OCI-LY7 (cell line): ENCODE results near the gene PBX1. TPM values are rescaled to one million over a fixed set of nuclear protein-coding genes. Genes with fewer than 3 reads are reported as not detected.

ENCODE experiments used
- BruUV-seq: library from RNA; stranded (reverse); fragments of 400-500 nt; replicated peaks from 2 replicates; lab custom pipeline; 2021; lab: Mats Ljungman, UMichigan
- CTCF ChIA-PET: fragments of 300-600 bp; sonication (Branson Sonifier 250); formaldehyde crosslinking; loops from one replicate; lab custom pipeline; 2022; ENCODE audit warnings: antibody characterized with exemption; ENCODE audit not compliant: unreplicated experiment; lab: Charles Lee
- POLR2A ChIA-PET: fragments of 300-600 bp; sonication (Branson Sonifier 250); formaldehyde crosslinking; loops from one replicate; lab custom pipeline; 2022; ENCODE audit warnings: antibody characterized with exemption; lab: Charles Lee
- DNase-seq: peaks from one replicate; pipeline ENCODE4 v3.0.0-alpha.2; 2015; ENCODE audit warnings: low spot score
- H2AFZ ChIP-seq: fragments of 200-600 bp; sonication (generic), shearing (Covaris generic); 2 replicates; pipeline ENCODE4 v1.6.1; 2014; ENCODE audit warnings: mild to moderate bottlenecking, antibody characterized with exemption, low read length, moderate library complexity
- H3K27ac ChIP-seq: fragments of 200-600 bp; sonication (generic); 2 replicates; pipeline ENCODE4 v1.5.1; 2014; ENCODE audit warnings: mixed run types, low read depth, mild to moderate bottlenecking, moderate library complexity, low read length, inconsistent platforms; ENCODE audit not compliant: poor library complexity, severe bottlenecking
- H3K36me3 ChIP-seq: fragments of 200-600 bp; sonication (generic); 2 replicates; pipeline ENCODE4 v1.6.1; 2014; ENCODE audit warnings: mild to moderate bottlenecking, antibody characterized with exemption, low read length, moderate library complexity, mixed read lengths; ENCODE audit not compliant: insufficient read depth
- H3K4me1 ChIP-seq: fragments of 200-600 bp; sonication (generic); 2 replicates; pipeline ENCODE4 v1.5.1; 2014; ENCODE audit warnings: mild to moderate bottlenecking, low read length; ENCODE audit not compliant: insufficient read depth, poor library complexity, severe bottlenecking
- H3K4me2 ChIP-seq: fragments of 200-600 bp; sonication (generic); 2 replicates; pipeline ENCODE4 v1.6.1; 2014; ENCODE audit warnings: mild to moderate bottlenecking, low read length
- H3K4me3 ChIP-seq: fragments of 200-600 bp; sonication (generic); 2 replicates; pipeline ENCODE4 v1.5.1; 2014; ENCODE audit warnings: mild to moderate bottlenecking, low read depth, low read length; ENCODE audit not compliant: poor library complexity, severe bottlenecking
- H3K79me2 ChIP-seq: fragments of 200-600 bp; sonication (generic); 2 replicates; pipeline ENCODE4 v1.6.1; 2016; ENCODE audit warnings: low read depth, mild to moderate bottlenecking, low read length, moderate library complexity, mixed read lengths; ENCODE audit not compliant: insufficient read depth
- H3K9me2 ChIP-seq: fragments of 200-600 bp; sonication (generic); 2 replicates; pipeline ENCODE4 v1.6.1; 2016; ENCODE audit warnings: mild to moderate bottlenecking, low read length, mixed read lengths; ENCODE audit not compliant: insufficient read depth
- H3K9me3 ChIP-seq: fragments of 200-600 bp; sonication (generic); 2 replicates; pipeline ENCODE4 v1.6.1; 2014; ENCODE audit warnings: mild to moderate bottlenecking, mixed run types, low read length, mixed read lengths
- H4K20me1 ChIP-seq: fragments of 200-600 bp; sonication (generic); 2 replicates; pipeline ENCODE4 v1.6.1; 2014; ENCODE audit warnings: mild to moderate bottlenecking, antibody characterized with exemption, low read length, moderate library complexity, mixed read lengths; ENCODE audit not compliant: insufficient read depth
- EZH2phosphoT487 ChIP-seq: fragments of 200-600 bp; sonication (generic); IDR thresholded peaks from 2 replicates; pipeline ENCODE4 v1.6.1; 2018; ENCODE audit warnings: low read depth, borderline replicate concordance, mild to moderate bottlenecking, mixed run types, antibody characterized with exemption, low read length, moderate library complexity, mixed read lengths
- intact Hi-C: fragments of 100-400 bp; cut with micrococcal nuclease; formaldehyde crosslinking; loops from one replicate; pipeline ENCODE4 v1.10.0; 2022; ENCODE audit not compliant: unreplicated experiment
- total RNA-seq, 2 experiments: library from RNA; depleted of rRNA in 1 of 2; stranded (reverse); fragments of >200 nt in 1 of 2; shearing (Covaris generic) in 1 of 2; gene quantifications; 2 replicates each; pipeline ENCODE4 v1.2.3, GENCODE V29; 2014 to 2022
- TF ChIP-seq, protein P1 (sequence below): fragments of 200-600 bp; sonication (generic); conservative IDR thresholded peaks from 2 replicates; pipeline ENCODE4 v1.5.1; 2014; ENCODE audit warnings: mild to moderate bottlenecking, antibody characterized with exemption, low read length, moderate library complexity, mixed read lengths

Gene PBX1
- total RNA-seq, 2 experiments from 2014 or later: not detected

DNA sequence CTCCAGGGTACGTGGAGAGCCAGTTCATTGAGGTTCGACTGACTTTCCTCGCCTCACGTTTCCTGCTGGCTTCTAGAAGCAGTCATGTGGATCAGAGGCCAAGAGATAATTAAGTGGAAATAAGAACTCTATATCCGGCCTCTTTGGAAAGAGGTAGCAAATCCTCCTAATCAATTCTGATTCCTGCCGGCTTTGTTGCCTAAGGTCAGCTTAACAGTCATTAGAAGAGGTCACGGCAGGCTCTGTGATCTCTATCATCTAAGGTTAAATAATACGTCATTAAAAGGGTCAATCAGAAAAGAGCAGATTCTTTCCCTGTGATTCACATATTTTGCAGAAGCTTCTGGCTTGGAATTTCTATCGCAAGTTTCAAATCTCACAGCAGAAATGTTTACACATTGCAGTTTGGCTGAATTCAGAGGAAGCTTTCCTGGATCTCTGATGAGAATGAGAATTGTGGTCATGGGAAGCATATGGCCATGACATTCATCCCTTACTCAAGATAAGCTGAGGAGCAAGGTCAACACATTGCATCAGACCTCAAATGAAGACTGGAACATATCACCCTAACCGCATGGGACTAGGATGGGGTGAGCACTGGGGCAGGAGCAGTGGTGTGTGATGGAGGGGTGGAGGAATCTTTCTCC, 189.4 kb downstream of the PBX1 start:
- no peak overlapping the region for H2AFZ ChIP-seq
- H4K20me1 ChIP-seq: no peaks in the 10 kb centered on the region
- CTCF ChIA-PET: no interaction called here
- H3K4me2 ChIP-seq: no peak overlapping the region
- no peaks in the 10 kb centered on the region for H3K36me3 ChIP-seq
- TF ChIP-seq, protein P1, sequence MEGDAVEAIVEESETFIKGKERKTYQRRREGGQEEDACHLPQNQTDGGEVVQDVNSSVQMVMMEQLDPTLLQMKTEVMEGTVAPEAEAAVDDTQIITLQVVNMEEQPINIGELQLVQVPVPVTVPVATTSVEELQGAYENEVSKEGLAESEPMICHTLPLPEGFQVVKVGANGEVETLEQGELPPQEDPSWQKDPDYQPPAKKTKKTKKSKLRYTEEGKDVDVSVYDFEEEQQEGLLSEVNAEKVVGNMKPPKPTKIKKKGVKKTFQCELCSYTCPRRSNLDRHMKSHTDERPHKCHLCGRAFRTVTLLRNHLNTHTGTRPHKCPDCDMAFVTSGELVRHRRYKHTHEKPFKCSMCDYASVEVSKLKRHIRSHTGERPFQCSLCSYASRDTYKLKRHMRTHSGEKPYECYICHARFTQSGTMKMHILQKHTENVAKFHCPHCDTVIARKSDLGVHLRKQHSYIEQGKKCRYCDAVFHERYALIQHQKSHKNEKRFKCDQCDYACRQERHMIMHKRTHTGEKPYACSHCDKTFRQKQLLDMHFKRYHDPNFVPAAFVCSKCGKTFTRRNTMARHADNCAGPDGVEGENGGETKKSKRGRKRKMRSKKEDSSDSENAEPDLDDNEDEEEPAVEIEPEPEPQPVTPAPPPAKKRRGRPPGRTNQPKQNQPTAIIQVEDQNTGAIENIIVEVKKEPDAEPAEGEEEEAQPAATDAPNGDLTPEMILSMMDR: no peak
- TF ChIP-seq EZH2phosphoT487: no peak
- no peak for DNase-seq
- no peaks in the 10 kb centered on the region for H3K79me2 ChIP-seq
- H3K27ac ChIP-seq: no peak overlapping the region
- no peaks in the 10 kb centered on the region for H3K9me3 ChIP-seq
- no peaks in the 10 kb centered on the region for H3K4me1 ChIP-seq
- no TSS peak for BruUV-seq
- POLR2A ChIA-PET: interaction anchor here (0.6 to 1.2 kb wide), 2 partner anchors 8 to 298 kb away, joined by 4 to 5 read pairs; no protein-coding TSS in a partner anchor
- no peaks in the 10 kb centered on the region for H3K9me2 ChIP-seq
- H3K4me3 ChIP-seq: no peak overlapping the region
- intact Hi-C loops: no loop called here

DNA sequence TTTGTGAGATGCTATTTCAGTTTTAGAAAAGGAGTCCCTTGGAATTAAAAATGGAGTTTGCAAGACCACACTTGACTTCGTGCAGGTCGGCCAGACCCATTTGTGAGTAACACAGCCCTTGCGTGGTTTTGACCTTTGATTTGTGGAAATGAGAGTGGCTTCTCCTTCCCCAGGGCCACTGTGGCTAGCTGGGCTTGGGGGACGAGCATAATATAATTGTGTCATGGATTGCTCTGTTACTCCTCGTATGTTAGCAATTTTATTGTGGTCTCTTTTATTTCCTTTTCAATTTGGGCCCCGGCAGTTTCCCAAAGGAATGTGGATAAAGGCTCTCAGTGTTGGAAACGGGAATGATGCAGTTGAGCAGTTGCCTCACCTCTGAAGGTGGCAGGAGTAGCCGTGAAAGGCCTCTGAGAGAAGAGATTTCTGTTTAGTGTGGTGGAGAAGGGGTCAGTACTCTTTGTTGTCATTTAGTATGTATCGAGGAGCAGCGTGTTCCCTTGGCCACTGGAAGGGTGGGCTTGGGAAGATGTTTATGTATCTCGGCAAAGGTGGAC, 194.6 kb downstream of the PBX1 start:
- H3K27ac ChIP-seq: no peak overlapping the region
- intact Hi-C loops: no loop called here
- H3K36me3 ChIP-seq: no peaks in the 10 kb centered on the region
- H4K20me1 ChIP-seq: no peaks in the 10 kb centered on the region
- TF ChIP-seq, protein P1: no peak
- no peak for TF ChIP-seq EZH2phosphoT487
- H3K4me1 ChIP-seq: no peaks in the 10 kb centered on the region
- POLR2A ChIA-PET: no interaction called here
- CTCF ChIA-PET: no interaction called here
- no peak overlapping the region for H3K4me2 ChIP-seq
- no peaks in the 10 kb centered on the region for H3K9me3 ChIP-seq
- DNase-seq: no peak
- no peak overlapping the region for H2AFZ ChIP-seq
- H3K4me3 ChIP-seq: no peak overlapping the region
- no peaks in the 10 kb centered on the region for H3K79me2 ChIP-seq
- no peaks in the 10 kb centered on the region for H3K9me2 ChIP-seq
- no TSS peak for BruUV-seq

DNA sequence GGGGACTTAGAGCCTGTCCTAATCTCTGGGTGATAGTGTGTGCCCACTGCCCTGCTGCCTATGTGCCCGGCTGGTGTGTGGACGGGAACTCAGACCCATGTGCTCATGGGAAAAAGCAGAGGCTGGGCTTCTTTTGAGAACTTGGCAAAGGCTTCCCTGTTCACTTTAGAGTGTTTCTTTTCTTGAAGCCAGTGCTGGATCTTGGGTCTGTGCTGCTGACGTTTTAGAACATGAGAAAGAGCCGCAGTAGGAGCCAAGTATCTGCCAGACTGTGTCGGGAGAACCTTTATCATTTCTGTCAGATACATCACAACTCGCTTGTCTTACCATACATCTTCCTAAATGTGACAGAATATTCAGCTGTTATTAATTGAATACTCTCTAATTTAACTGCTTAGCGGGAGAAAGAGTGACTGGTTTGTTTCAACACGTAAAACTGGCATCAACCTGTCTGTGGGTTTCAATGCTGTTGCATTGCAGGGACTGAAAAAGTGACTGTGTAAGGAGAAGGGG, 195.2 kb downstream of the PBX1 start:
- no peaks in the 10 kb centered on the region for H3K79me2 ChIP-seq
- DNase-seq: no peak
- H4K20me1 ChIP-seq: no peaks in the 10 kb centered on the region
- H3K27ac ChIP-seq: no peak overlapping the region
- H3K4me3 ChIP-seq: no peak overlapping the region
- TF ChIP-seq, protein P1: no peak
- TF ChIP-seq EZH2phosphoT487: no peak
- no peak overlapping the region for H3K4me2 ChIP-seq
- H2AFZ ChIP-seq: no peak overlapping the region
- H3K36me3 ChIP-seq: no peaks in the 10 kb centered on the region
- no peaks in the 10 kb centered on the region for H3K4me1 ChIP-seq
- H3K9me2 ChIP-seq: no peaks in the 10 kb centered on the region
- BruUV-seq: no TSS peak
- POLR2A ChIA-PET: interaction anchor here (0.7 kb wide), 1 partner anchor 33 kb away, joined by 3 read pairs; no protein-coding TSS in a partner anchor
- CTCF ChIA-PET: no interaction called here
- intact Hi-C loops: no loop called here
- no peaks in the 10 kb centered on the region for H3K9me3 ChIP-seq
